WI38 (cell line): Measurements from ENCODE around the gene ASB2.

ENCODE experiments used
- H3K4me3 ChIP-seq: 2 replicates; pipeline ENCODE4 v1.5.1; 2011; ENCODE audit warnings: low read depth, mild to moderate bottlenecking, control low read depth, low read length
- CTCF ChIP-seq: IDR thresholded peaks from 2 replicates; pipeline ENCODE4 v1.5.1; 2012; ENCODE audit warnings: low read depth, mild to moderate bottlenecking, control low read depth, low read length

The ASB2 gene

GRCh38 chr14:93926245-93926872 is 50.0 kb downstream of the ASB2 start:
- TF ChIP-seq CTCF: no peak
- no peak overlapping the region for H3K4me3 ChIP-seq

- H3K4me3 ChIP-seq: no peak overlapping the region
- TF ChIP-seq CTCF: no peak
Observed at GRCh38 chr14:93925374-93925895, 50.9 kb downstream of the ASB2 start.

- TF ChIP-seq CTCF: no peak
- no peak overlapping the region for H3K4me3 ChIP-seq
Observed at GRCh38 chr14:93924592-93925355, 51.6 kb downstream of the ASB2 start.

- TF ChIP-seq CTCF: no peak
- H3K4me3 ChIP-seq: no peak overlapping the region
Observed at GRCh38 chr14:93923626-93924025, 52.7 kb downstream of the ASB2 start.

- no peak overlapping the region for H3K4me3 ChIP-seq
- TF ChIP-seq CTCF: no peak
Observed at GRCh38 chr14:93921001-93921806, 55.2 kb downstream of the ASB2 start.

GRCh38 chr14:93917141-93917540 is 59.2 kb downstream of the ASB2 start:
- no peak for TF ChIP-seq CTCF
- no peak overlapping the region for H3K4me3 ChIP-seq
